Activated T-cell treated with anti-CD3 and anti-CD28 coated beads for 1 hour (primary cell): ENCODE results near the gene TAPBP.
A peak's percentile ranks its signal among the peaks of the same experiment; 100 is the strongest.
"Not testable (repeated sequence)": the region's sequence is repeated elsewhere in the genome, so short reads cannot be mapped to it uniquely, and the experiment has no call there.

Experiments
- DNase-seq: peaks from one replicate; pipeline ENCODE4 v3.0.0-alpha.2; 2020; ENCODE audit warnings: low read depth

Gene TAPBP

GRCh38 chr6:33276581-33276863 is 37.4 kb downstream of the TAPBP start:
- no peak for DNase-seq

GRCh38 chr6:33275795-33276580 is 37.9 kb downstream of the TAPBP start:
- not testable (repeated sequence) for DNase-seq

- DNase-seq = no peak
Measured at GRCh38 chr6:33273924-33274902, 39.7 kb downstream of the TAPBP start.

- DNase-seq = no peak
Measured at GRCh38 chr6:33273129-33273923, 40.6 kb downstream of the TAPBP start.

GRCh38 chr6:33272275-33273128 is 41.4 kb downstream of the TAPBP start:
- no peak for DNase-seq

GRCh38 chr6:33271468-33272274 is 42.2 kb downstream of the TAPBP start, which contains the start of the genes RPS18 and VPS52:
Gene RPS18 (plus strand): TSS chr6:33272075. CDS start chr6:33272120, 45 bp downstream.
Gene VPS52 (minus strand): TSS chr6:33271876. CDS start chr6:33271675, 201 bp downstream.
- peak; percentile 79 for DNase-seq

- DNase-seq = no peak
Measured at GRCh38 chr6:33271117-33271467, 42.8 kb downstream of the TAPBP start.

GRCh38 chr6:33264015-33264414 is 49.9 kb downstream of the TAPBP start:
- no peak for DNase-seq

GRCh38 chr6:33262490-33262889 is 51.4 kb downstream of the TAPBP start:
- not testable (repeated sequence) for DNase-seq

GRCh38 chr6:33259032-33259431 is 54.8 kb downstream of the TAPBP start:
- no peak for DNase-seq

GRCh38 chr6:33254591-33254990 is 59.3 kb downstream of the TAPBP start:
- DNase-seq = no peak

- DNase-seq = no peak
Measured at GRCh38 chr6:33252759-33253158, 61.1 kb downstream of the TAPBP start.

- no peak for DNase-seq
Measured at GRCh38 chr6:33251395-33252012, 62.4 kb downstream of the TAPBP start.

GRCh38 chr6:33250731-33251130 is 63.1 kb downstream of the TAPBP start:
- no peak for DNase-seq

- no peak for DNase-seq
Measured at GRCh38 chr6:33249732-33250630, 63.9 kb downstream of the TAPBP start.
